Body of pancreas (tissue), 4 donors: ENCODE measurements around the gene SPAG6.

Experiments
- POLR2A ChIP-seq, 3 donors: fragments of 450-650 bp; IDR thresholded peaks; one replicate each; pipeline ENCODE4 v1.6.1; 2016; ENCODE audit warnings: antibody characterized with exemption in 3 of 3, mild to moderate bottlenecking in 2 of 3
- TF ChIP-seq, protein P1 (sequence below), 7 experiments: fragments of 450-650 bp in 4 of 7; fragments of 200-600 bp in 3 of 7; sonication (generic) in 3 of 7; IDR thresholded peaks; one replicate each; pipeline ENCODE4 v1.5.1; 2016 to 2019; ENCODE audit warnings: antibody characterized with exemption in 7 of 7

GRCh38 chr10:22368402-22368801, 23.1 kb downstream of the SPAG6 start:
- TF ChIP-seq, protein P1, sequence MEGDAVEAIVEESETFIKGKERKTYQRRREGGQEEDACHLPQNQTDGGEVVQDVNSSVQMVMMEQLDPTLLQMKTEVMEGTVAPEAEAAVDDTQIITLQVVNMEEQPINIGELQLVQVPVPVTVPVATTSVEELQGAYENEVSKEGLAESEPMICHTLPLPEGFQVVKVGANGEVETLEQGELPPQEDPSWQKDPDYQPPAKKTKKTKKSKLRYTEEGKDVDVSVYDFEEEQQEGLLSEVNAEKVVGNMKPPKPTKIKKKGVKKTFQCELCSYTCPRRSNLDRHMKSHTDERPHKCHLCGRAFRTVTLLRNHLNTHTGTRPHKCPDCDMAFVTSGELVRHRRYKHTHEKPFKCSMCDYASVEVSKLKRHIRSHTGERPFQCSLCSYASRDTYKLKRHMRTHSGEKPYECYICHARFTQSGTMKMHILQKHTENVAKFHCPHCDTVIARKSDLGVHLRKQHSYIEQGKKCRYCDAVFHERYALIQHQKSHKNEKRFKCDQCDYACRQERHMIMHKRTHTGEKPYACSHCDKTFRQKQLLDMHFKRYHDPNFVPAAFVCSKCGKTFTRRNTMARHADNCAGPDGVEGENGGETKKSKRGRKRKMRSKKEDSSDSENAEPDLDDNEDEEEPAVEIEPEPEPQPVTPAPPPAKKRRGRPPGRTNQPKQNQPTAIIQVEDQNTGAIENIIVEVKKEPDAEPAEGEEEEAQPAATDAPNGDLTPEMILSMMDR (IDR thresholded peaks at IDR 0.05), result no peak
- TF ChIP-seq POLR2A (IDR thresholded peaks at IDR 0.05), result no peak
